ENCODE data around the gene MRPL40.

GRCh38 chr22:19387038-19387437 lies 45.3 kb upstream of the MRPL40 start:
- TF ChIP-seq POLR2A (IDR thresholded peaks at IDR 0.05) (no peak), CTCF (IDR thresholded peaks at IDR 0.05) (no peak), POLR2AphosphoS5 (IDR thresholded peaks at IDR 0.05; ENCODE audit: insufficient read depth in 1 of 2, low read depth in 1 of 2) (no peak)

Measured in vagina (tissue), 2 donors.